Caco-2 (cell line): ENCODE results near the gene LUZP1. TPM values are rescaled to one million over a fixed set of nuclear protein-coding genes. Genes with fewer than 3 reads are reported as not detected.

ENCODE experiments used
- BruUV-seq: library from RNA; stranded (reverse); fragments of 400-500 nt; replicated peaks from 2 replicates; lab custom pipeline; 2021; lab: Mats Ljungman, UMichigan
- CTCF ChIA-PET: fragments of 300-600 bp; sonication (Branson Sonifier 250); formaldehyde crosslinking; loops from one replicate; lab custom pipeline; 2022; ENCODE audit warnings: antibody characterized with exemption; lab: Charles Lee
- POLR2A ChIA-PET: fragments of 300-600 bp; sonication (Branson Sonifier 250); formaldehyde crosslinking; loops from one replicate; lab custom pipeline; 2022; ENCODE audit warnings: antibody characterized with exemption; lab: Charles Lee
- DNase-seq, 2 experiments: peaks; one replicate each; pipeline versions ENCODE4 v3.0.0 to v3.0.0-alpha.2; 2020 to 2022
- H3K27me3 ChIP-seq: replicated peaks from 2 replicates; pipeline ENCODE4 v1.6.0; 2011; ENCODE audit warnings: low read length; ENCODE audit not compliant: control insufficient read depth, insufficient read depth
- H3K36me3 ChIP-seq: 2 replicates; pipeline ENCODE4 v1.5.1; 2011; ENCODE audit warnings: low read length; ENCODE audit not compliant: control insufficient read depth, insufficient read depth
- H3K4me1 ChIP-seq: fragments of 250-450 bp; sonication (Bioruptor Pico); 2 replicates; pipeline ENCODE4 v1.5.1; 2020; ENCODE audit warnings: mild to moderate bottlenecking
- H3K4me3 ChIP-seq: 2 replicates; pipeline ENCODE4 v1.5.1; 2011; ENCODE audit warnings: low read depth, mild to moderate bottlenecking, control low read depth, low read length
- H3K9me3 ChIP-seq: fragments of 250-450 bp; sonication (Bioruptor Pico); 2 replicates; pipeline ENCODE4 v1.5.1; 2020; ENCODE audit warnings: mild to moderate bottlenecking, moderate library complexity
- H3K27ac Mint-ChIP-seq: one replicate; pipeline ENCODE4 v1.8.0; 2022; ENCODE audit warnings: mixed read lengths; ENCODE audit not compliant: unreplicated experiment
- H3K27me3 Mint-ChIP-seq: one replicate; pipeline ENCODE4 v1.8.0; 2022; ENCODE audit warnings: mixed read lengths; ENCODE audit not compliant: insufficient read depth, unreplicated experiment
- H3K36me3 Mint-ChIP-seq: one replicate; pipeline ENCODE4 v1.8.0; 2022; ENCODE audit warnings: mild to moderate bottlenecking, mixed read lengths; ENCODE audit not compliant: insufficient read depth, unreplicated experiment
- H3K4me1 Mint-ChIP-seq: one replicate; pipeline ENCODE4 v1.8.0; 2022; ENCODE audit warnings: low read depth, mixed read lengths; ENCODE audit not compliant: unreplicated experiment
- H3K4me3 Mint-ChIP-seq: one replicate; pipeline ENCODE4 v1.8.0; 2022; ENCODE audit warnings: mild to moderate bottlenecking, moderate library complexity, mixed read lengths; ENCODE audit not compliant: unreplicated experiment
- H3K9me3 Mint-ChIP-seq: one replicate; pipeline ENCODE4 v1.8.0; 2022; ENCODE audit warnings: mixed read lengths; ENCODE audit not compliant: unreplicated experiment
- intact Hi-C: fragments of 100-400 bp; cut with micrococcal nuclease; formaldehyde crosslinking; loops from one replicate; pipeline ENCODE4 v1.10.0; 2022; ENCODE audit not compliant: unreplicated experiment
- total RNA-seq: library from RNA; stranded (reverse); gene quantifications from 2 replicates; pipeline ENCODE4 v1.2.3, GENCODE V29; 2022
- TF ChIP-seq, protein P1 (sequence below), 2 experiments: fragments of 200-600 bp in 1 of 2; IDR thresholded peaks; 1 replicate in 1 of 2; 2 replicates in 1 of 2; pipeline versions ENCODE4 v1.5.1 to v1.8.0; 2011 to 2022; ENCODE audit warnings: antibody characterized with exemption in 1 of 2, control low read depth in 1 of 2, inconsistent platforms in 1 of 2, low read depth in 1 of 2, low read length in 1 of 2, mild to moderate bottlenecking in 1 of 2, moderate library complexity in 1 of 2; ENCODE audit not compliant: insufficient read depth in 1 of 2, severe bottlenecking in 1 of 2, unreplicated experiment in 1 of 2

LUZP1 gene
- total RNA-seq, 1 experiment from 2014 or later = 20.6 TPM

DNA sequence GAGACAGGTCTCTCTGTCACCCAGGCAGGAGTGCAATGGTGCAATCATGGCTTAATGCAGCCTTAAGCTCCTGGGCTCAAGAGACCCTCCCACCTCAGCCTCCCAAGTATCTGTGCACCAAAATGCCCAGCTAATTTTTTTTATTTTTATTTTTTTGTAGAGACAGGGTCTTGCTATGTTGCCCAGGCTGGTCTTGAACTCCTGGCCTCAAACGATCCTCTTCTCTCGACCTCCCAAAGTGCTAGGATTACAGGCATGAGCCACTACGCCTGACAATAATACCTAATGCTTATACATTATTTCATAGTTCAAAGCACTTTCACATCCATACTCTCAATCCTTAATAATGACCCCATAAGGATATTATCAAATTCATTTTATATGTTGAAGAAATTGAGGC is 48.3 kb downstream of the LUZP1 start:
- intact Hi-C loops = loop anchor here (5.0 kb wide), 1 partner anchor 47 kb away; the partner anchor contains the start of gene LUZP1
- Histone ChIP-seq H3K4me3 (no peak overlapping the region), H3K9me3 (no peaks in the 10 kb centered on the region), H3K4me1 (peaks cover 22% of the 10 kb centered on the region), H3K27me3 (no peaks in the 10 kb centered on the region), H3K36me3 (no peaks in the 10 kb centered on the region)
- CTCF ChIA-PET = no interaction called here
- BruUV-seq = no TSS peak
- Mint-ChIP-seq H3K9me3 (no peaks in the 10 kb centered on the region), H3K27ac (no peak overlapping the region), H3K27me3 (no peaks in the 10 kb centered on the region), H3K36me3 (no peaks in the 10 kb centered on the region), H3K4me1 (peaks cover 6% of the 10 kb centered on the region), H3K4me3 (no peak overlapping the region)
- no peak for DNase-seq
- TF ChIP-seq, protein P1, sequence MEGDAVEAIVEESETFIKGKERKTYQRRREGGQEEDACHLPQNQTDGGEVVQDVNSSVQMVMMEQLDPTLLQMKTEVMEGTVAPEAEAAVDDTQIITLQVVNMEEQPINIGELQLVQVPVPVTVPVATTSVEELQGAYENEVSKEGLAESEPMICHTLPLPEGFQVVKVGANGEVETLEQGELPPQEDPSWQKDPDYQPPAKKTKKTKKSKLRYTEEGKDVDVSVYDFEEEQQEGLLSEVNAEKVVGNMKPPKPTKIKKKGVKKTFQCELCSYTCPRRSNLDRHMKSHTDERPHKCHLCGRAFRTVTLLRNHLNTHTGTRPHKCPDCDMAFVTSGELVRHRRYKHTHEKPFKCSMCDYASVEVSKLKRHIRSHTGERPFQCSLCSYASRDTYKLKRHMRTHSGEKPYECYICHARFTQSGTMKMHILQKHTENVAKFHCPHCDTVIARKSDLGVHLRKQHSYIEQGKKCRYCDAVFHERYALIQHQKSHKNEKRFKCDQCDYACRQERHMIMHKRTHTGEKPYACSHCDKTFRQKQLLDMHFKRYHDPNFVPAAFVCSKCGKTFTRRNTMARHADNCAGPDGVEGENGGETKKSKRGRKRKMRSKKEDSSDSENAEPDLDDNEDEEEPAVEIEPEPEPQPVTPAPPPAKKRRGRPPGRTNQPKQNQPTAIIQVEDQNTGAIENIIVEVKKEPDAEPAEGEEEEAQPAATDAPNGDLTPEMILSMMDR (IDR thresholded peaks at IDR 0.05; ENCODE audit: insufficient read depth in 1 of 2, low read depth in 1 of 2, low read length in 1 of 2, severe bottlenecking in 1 of 2, unreplicated experiment in 1 of 2) = no peak
- POLR2A ChIA-PET = no interaction called here

DNA sequence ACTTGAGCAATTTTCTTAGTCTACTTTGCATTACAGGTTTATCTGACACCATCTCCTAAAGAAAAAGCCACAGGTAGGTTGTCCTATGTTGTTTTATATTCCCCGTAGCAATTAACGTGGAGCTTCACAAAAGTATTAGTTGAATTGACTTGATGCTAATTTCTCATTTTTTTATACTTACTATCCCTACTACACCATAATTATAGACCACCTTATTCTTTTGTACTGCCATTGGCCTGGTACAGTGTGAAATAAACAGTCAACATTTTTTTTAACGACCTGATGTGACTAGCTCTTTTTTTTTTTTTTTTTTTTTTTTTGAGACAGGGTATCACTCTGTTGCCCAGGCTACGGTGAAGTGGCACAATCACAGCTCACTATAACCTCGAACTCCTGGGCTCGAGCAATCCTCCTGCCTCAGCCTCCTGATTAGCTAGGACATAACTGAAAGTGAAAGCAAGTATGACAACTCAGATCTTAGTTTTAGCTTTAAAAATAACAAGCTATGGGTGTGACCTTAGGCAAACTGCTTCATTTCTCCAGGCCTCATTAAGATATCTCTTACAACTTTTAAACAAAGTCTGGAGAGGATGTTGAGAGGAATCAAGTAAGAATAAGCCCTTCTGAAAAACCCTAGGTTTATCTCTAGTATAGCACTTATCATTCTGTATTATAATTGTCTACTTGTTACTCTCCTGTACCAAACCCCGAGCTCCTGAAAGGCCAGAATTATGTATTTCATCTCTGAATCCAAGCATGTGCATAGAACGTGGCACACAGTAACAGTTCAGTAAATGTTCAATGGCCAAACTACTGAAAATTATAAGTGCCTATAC is 49.5 kb downstream of the LUZP1 start:
- no TSS peak for BruUV-seq
- H3K9me3 Mint-ChIP-seq = no peaks in the 10 kb centered on the region

DNA sequence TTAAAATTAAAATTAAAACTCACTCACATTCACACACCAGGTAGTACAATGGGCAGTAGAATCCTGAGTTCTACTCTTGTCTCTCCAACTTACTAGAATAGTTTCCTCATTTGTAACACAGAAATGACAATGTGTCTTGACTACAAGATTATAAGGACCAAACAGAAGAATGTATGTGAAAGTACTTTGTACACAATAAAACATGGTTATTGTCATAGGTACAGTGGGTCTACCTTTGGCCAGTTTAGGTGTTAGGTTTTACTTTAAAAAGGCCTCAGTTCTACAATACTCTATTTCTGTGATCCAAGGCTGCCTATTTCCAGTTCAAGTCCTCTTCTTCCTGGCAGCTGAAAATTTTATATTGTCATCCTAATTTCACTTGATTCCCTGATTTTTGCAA is 50.2 kb downstream of the LUZP1 start:
- Mint-ChIP-seq H3K36me3 (no peaks in the 10 kb centered on the region), H3K4me3 (no peak overlapping the region), H3K27me3 (no peaks in the 10 kb centered on the region), H3K9me3 (no peaks in the 10 kb centered on the region), H3K27ac (no peak overlapping the region), H3K4me1 (peaks cover 6% of the 10 kb centered on the region)
- Histone ChIP-seq H3K9me3 (no peaks in the 10 kb centered on the region), H3K27me3 (no peaks in the 10 kb centered on the region), H3K4me3 (no peak overlapping the region), H3K36me3 (no peaks in the 10 kb centered on the region), H3K4me1 (peaks cover 25% of the 10 kb centered on the region)
- BruUV-seq = no TSS peak
- ChIA-PET CTCF (no interaction called here), POLR2A (no interaction called here)
- intact Hi-C loops = no loop called here
- TF ChIP-seq, protein P1 (IDR thresholded peaks at IDR 0.05; ENCODE audit: insufficient read depth in 1 of 2, low read depth in 1 of 2, low read length in 1 of 2, severe bottlenecking in 1 of 2, unreplicated experiment in 1 of 2) = no peak
- DNase-seq = no peak

More for the DNA sequence above, 49.5 kb downstream of the LUZP1 start:
- H3K4me3 Mint-ChIP-seq = no peak overlapping the region
- no peaks in the 10 kb centered on the region for H3K36me3 Mint-ChIP-seq
- no peaks in the 10 kb centered on the region for H3K36me3 ChIP-seq
- peaks cover 33% of the 10 kb centered on the region for H3K4me1 ChIP-seq
- TF ChIP-seq, protein P1 (IDR thresholded peaks at IDR 0.05; ENCODE audit: insufficient read depth in 1 of 2, low read depth in 1 of 2, low read length in 1 of 2, severe bottlenecking in 1 of 2, unreplicated experiment in 1 of 2) = no peak
- no peaks in the 10 kb centered on the region for H3K27me3 ChIP-seq
- H3K9me3 ChIP-seq = no peaks in the 10 kb centered on the region
- DNase-seq = no peak
- H3K27ac Mint-ChIP-seq = no peak overlapping the region
- POLR2A ChIA-PET = no interaction called here
- H3K4me3 ChIP-seq = no peak overlapping the region
- CTCF ChIA-PET = interaction anchor here (1.1 kb wide), 1 partner anchor 20 kb away, joined by 3 read pairs; no protein-coding TSS in a partner anchor
- H3K27me3 Mint-ChIP-seq = no peaks in the 10 kb centered on the region
- H3K4me1 Mint-ChIP-seq = peaks cover 6% of the 10 kb centered on the region
- intact Hi-C loops = no loop called here
